GM21737 (cell line): ENCODE measurements around the gene NSUN7.
A peak's percentile ranks its signal among the peaks of the same experiment; 100 is the strongest.

Source experiments
- ATAC-seq: cut with Tn5 transposase; IDR thresholded peaks from one replicate; pipeline ENCODE4 v1.9.1; 2021; ENCODE audit warnings: mild to moderate bottlenecking, moderate library complexity; ENCODE audit not compliant: unreplicated experiment

The NSUN7 gene

DNA sequence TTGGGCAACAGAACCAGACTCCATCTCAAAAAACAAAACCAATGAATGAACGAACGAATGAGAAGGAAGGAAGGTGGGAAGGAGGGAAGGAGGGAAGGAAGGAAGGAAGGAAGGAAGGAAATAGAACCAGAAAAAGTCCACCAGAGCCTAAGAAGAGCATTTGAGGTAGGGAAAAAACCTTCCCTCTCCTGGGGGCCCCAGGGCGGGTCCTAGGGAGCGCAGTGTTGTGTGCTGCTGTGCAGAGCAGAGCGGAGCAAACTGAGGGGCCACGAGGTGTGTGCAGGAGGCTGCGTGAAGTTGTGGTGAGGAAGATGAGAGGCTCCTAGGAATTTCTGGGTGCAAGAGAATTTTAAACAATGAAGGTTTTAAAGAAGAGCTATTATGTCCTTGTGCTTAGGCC lies 16.0 kb upstream of the NSUN7 start:
- no peak for ATAC-seq

DNA sequence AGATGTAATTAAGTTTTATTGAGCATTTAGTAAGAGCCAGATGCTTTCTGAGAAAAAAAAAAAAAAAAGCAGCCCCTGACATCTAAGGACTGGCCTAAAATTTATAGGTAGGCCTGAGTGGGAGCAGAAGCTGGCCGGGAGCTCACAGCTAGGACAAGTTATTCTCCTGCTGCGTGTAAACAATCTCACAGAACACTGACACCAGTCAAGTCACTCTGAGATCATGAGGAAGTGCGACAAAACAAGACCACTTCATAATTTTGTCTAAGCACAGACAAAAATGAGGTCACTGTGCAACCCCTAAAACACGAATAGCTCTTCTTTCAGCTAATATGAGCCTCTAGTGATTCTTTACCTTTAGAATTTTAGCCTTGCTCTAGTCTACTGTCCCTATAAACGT lies 15.3 kb upstream of the NSUN7 start:
- no peak for ATAC-seq

DNA sequence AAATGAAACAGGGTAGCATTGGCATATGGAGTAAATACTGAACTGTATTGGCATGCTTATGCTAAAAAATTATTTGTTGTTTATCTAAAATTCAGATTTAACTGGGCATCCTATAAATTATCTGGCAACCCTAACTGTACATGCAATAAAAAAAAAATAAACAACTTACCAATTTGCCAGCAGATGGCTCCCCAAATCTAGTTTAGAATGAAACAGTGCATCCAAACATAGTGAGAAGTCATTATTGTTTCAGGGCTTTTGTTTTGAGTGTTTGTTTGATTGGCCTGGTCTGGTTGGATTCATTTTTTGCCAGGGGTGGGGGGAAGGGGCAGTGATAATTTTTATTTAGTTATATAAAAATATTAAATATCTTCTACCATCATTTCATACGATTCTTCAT lies 12.8 kb upstream of the NSUN7 start:
- no peak for ATAC-seq

DNA sequence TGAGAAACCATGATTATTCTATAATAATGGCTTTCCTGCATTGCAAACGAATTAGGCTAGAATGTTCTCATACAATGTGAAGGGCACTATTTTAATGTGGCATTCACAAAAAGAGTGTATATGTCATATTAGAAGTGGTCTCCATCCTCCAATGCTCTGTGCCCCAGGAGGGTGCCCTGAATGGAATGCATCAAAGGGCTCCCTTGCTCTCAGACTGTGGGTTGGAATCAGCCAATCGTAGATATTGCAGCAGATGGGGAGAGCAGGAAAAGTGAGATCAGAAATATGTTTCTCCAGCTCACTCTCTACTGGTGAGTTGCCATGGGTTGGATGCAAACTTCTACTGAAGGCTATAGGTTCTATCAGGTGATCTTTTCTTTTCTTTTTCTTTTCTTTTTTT lies 11.9 kb upstream of the NSUN7 start:
- no peak for ATAC-seq

DNA sequence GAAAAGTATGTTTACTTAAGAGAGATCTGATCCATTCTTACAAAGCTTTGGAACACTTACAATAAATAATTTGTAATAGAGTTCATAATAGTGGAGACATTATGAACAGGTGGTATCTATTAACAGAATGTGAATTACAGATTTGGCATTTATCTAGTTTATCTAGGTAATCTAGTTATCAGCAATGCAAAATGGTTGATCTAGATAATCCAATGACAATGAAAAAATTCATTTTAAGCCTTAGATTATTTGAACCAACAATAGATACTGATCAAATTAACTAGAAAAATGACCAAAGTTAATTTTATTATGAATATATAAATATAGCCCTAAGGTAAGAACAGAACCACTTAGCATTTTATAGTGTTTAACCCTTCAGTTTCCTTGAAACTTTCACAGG lies 10.4 kb upstream of the NSUN7 start:
- no peak for ATAC-seq

DNA sequence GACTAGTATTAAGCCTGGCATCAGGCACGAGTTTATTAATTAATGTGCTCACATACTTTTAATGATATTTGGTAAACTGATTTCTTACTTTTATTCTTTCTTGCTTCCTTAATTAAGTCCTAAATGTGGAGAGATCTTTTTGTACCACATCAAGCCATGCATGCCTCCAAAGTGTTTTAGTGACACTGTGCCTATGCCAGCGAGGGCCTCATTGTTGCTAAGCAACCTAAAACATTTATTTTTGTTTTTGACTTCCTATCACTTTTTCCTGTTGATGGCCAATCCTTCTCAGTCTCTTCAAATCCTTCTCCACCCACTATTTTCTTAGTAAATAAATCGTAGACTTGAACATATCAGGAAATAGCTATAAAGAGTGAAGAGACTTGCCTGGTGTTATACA lies 5.5 kb upstream of the NSUN7 start:
- no peak for ATAC-seq

DNA sequence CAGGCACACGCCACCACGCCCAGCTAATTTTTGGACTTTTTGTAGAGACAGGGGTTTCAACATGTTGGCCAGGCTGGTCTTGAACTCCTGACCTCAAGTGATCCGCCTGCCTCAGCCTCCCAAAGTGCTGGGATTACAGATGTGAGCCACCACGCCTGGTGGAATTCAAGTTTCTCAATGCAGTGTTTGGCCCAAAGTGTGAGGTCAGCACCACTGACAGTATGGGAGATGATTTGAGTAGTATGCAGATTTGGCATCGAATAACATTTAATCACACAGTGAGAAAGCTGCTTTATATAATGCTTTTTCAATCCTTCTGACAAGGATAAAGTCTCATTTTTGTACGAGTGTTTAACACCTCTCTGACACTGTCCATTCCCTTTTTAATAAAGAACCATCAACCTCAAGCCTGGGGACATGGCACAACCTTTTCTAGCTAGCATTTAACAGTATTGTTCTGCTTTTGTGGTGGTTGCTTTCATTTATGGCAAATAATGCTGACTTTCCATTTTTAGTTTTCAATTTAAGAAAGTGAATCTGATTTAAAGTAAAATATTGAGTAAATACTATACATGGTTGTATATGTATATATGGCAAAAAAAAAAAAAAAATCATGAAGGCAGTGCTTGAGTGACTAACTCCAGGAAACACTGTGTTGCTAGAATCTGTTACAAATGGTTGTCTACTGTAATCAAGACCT lies 4.3 kb upstream of the NSUN7 start:
- no peak for ATAC-seq

DNA sequence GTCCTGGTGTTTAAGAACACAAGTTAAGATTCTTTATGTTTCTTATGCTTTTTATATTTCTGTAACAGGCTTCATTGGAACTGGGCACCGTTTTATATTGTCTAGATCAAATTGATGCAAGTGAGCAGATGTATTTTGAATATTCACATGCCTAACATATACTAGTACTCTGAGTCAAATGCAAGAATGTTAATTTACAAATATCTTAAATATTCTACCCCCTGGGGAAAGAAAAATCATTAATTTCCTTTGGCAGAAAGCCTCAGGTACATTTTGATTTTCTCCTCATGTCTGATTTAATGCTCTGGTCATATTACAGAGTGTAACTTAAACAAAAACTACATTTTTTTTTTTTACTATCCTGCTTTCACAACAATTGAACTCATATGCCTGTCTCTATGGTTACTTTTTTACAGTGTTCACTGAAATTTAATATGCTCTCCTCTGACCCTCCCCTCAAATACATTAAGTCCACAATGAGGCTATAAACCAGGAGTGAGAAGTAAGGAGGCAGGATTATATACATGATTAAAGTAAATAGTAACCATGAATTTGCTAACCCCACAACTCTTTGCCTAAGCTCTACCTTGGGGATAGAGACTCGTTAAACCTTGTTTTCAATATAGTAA lies 2.4 kb upstream of the NSUN7 start:
- ATAC-seq: no peak

DNA sequence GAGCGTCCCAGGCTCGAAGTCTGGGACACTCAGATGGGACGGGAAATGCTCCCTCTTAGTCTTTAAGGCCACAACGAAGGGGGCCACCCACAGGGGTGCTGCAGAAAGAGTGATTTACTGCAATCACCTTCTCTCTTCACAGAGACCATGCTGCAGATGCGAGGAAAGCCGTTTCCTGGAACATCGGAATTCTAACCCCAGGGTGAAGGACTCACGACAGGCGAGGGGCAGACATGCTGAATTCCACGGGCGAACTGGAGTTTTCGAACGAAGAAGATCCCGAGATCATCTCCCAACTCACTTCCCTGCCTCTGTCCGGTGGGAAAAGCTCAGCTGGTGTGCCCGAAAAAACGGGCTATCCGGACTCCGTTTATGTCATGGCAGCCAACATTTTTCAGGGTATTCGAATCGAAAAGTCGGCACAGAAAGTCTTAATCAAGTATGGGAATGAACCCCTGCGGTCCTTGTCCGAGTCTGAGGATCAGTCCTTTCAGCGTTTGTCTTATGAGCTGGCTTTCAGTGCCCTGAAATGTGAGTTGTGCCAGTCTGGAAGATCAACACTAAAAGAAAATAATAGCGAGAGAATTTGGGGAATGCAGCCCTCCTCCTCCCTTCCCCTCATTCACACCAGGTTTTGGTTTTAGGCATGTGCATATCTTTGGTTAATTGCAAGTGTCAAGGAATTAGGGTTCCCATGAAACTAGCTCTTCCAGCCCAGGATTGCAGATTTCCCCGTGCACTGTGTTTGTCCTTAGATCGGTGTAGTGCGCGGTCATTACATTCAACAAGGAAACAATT lies 905 bp downstream of the NSUN7 start:
- ATAC-seq: no peak

DNA sequence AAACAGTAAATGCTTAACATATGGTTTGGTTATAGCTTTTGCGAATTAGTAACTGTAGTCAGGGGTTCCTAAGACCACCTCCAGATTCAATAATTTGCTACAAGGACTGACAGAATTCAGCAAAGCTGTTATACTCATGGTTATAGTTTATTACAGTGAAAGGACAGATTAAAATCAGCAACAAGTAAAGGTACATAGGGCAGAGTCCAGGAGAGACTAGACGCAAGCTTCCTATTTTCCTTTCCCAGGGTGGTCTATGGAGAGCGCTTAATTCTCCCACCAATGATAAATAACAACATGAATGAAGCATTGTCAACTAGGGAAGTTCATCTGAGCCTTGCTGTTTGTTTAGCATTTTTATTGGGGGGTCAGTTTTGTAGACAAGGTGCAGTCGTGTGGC lies 5.9 kb downstream of the NSUN7 start:
- no peak for ATAC-seq

DNA sequence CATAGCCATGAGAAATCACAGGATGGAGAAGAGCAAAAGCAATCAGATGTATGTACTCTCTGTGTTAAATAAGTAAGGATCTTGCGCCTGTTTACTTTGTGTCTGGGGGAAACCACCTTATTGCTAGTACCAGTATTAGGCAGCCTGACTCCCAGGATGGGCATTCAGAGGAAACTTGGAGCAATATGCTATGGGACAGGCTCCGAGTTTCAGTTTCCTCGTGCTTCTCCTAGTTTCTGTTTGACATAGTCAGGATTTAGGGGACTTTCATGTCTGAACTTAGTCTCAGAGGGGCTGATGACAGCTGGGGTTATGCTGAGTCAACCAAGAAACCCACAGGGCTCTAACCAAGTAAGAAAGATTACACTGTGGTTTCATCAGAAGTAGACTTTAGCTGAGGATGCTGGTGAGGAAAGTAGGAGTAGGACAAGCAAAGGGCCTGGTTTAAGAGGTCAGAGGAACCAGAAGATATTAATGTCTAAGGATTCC lies 13.5 kb downstream of the NSUN7 start:
- peak; percentile 100 for ATAC-seq

DNA sequence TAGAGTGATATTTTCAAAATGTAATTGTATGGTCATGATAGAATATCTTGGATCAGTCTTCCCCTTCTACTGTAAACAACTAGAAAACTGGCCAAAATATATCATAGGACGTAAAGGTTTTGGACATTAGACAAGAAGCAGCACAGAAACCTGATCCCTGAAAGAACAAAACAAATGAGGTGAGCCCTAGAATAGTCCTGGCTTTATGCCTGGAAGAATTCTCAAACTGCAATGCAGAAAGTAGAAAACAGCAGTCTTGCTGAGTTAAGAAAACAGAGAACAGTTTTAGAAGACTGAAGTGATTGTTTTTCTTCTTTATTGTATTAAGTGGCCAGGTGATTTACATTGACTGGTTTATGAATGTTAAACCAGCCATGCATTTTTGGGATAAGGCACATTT lies 19.5 kb downstream of the NSUN7 start:
- ATAC-seq: no peak

DNA sequence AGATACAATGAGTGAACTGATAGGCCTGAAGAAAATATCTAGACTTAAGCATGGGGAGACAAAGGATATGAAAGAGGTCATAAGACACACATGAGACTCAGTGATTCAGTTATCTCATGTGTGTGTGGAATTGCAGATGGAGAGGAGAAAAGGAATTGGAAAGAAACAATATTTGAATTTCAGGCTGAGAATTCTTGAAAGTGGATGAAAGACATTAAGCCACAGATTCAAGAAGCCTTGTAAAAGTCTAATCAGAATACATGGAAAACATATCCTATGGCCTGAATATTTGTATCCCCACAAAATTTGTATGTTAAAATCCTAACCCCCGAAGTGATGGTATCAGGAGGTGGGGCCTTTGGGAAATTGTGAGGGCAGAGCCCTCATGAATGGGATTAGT lies 28.3 kb downstream of the NSUN7 start:
- no peak for ATAC-seq

DNA sequence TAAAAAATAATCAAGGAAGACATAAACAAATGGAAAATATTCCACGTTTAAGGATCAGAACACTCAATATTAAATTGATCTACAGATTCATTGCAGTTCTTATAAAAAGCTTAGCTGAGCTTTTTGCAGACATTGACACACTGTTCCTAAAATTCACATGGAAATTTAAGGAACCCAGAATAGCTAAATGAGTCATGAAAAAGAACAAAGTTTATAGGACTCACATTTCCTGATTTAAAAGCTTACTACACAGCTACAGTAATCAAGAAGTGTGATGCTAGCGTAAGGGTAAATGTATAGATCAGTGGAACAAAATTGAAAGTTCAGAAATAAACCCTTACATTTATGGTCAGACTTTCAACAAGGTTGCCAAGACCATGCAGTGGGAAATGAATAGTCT lies 33.1 kb downstream of the NSUN7 start:
- ATAC-seq: no peak

DNA sequence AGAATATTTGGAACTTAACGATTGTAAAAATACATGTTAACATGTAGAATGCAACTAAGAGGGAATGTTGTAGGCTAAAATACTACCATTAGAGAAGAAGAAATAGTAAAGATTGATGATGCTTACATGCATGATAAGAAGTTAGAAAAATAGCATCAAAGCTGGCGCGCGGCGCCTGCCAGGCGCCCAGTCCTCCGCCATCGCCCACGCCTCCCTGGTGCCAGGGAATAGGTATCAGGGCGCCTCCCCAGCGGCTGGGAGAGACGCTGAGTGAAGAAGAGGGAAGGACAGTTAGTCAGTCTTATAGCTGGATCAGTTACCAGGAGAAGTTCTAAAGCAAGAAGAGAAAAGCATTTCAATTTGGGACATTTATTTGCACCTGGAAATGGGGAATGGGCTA lies 36.0 kb downstream of the NSUN7 start:
- no peak for ATAC-seq

DNA sequence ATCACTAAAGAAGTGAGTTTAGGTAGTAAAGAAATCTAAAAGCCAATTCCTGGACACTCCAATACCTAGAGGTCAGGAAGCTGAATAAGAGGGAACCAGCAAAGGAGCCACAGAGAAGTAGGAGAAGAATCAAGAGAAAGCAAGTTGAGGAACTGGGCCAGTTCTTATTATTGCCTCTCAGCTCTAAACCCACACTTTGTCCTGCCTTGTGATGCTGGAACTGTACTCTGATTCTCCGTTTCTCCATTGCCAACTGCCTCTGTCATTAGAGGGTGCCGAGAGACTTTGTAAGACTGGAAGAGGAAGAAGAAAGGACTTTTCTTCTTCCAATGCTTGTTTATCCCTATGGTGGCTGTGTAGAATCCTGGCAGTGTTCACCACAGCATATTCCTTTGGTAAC lies 38.6 kb downstream of the NSUN7 start:
- no peak for ATAC-seq

DNA sequence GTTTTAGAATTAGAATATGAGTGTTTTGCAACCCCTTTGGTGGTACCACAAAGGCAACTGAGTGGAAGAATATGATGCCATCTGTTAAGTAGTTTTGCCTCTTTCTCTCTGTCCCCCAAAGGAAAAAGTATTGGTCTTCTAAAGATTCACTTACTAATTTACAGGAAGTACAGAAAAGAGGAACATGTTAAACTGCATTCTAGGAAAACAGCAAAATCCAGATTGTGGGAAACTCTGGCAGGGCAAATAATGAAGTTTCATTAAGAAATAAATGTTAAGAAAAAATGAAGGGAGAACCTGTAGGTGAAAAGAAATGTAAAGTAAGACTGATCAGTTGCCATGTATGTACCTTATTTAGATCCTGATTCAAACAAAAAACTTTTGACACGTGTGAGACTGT lies 39.3 kb downstream of the NSUN7 start:
- no peak for ATAC-seq

DNA sequence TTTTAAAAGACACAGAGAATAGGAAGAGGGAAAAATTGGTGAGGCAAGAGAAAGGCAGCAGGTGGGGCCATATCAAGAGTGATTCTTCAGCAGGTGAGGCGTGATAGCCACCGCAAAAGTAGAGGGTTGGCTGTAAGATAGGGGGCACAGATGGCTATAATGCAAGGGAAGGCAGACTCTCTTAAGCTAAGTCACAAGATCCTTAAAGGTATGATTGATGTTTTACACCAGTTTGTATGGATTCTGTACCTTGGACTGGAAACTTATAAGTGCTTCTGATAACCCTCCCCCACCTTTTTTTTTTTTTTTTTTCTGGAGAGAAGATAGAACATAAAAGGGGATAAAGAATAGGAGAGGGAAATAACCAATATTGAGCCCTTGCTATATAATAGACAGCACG lies 40.0 kb downstream of the NSUN7 start:
- no peak for ATAC-seq

DNA sequence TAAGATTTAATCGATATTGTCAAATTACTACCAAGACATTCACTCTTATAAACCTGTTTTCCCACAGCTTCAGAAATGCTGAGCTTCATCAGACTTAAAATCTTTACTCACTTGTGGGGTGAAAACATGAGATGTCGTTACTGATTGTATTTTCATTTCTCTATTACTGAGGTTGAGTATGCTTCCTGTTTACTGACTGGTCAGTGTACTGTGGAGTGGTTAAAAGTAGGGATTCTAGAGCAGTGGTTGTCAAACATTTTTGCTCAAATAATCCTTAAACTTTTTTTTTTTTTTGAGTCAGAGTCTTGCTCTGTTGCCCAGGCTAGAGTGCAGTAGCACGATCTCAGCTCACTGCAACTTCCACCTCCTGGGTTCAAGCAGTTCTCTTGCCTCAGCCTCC lies 50.3 kb downstream of the NSUN7 start:
- peak; percentile 84 for ATAC-seq

DNA sequence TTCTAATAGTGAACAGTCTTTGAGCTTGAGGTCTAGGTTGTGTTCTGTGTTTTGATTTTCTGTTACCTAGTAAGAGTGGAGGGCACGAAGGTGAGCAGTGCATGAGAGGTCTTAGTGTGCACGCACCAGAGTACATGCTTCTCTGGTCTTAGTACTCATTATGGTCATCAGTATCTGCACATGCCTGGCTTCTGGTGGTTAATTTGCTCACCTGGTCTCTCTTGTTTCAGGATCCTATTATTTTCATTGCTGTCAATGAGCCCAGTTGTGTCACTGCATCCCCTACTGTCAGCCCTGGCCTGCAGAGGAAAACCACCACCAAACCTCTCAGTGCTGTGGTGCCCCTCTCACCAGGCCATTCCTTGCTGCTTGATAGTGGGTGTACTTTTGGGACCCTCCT lies 54.8 kb downstream of the NSUN7 start:
- no peak for ATAC-seq

DNA sequence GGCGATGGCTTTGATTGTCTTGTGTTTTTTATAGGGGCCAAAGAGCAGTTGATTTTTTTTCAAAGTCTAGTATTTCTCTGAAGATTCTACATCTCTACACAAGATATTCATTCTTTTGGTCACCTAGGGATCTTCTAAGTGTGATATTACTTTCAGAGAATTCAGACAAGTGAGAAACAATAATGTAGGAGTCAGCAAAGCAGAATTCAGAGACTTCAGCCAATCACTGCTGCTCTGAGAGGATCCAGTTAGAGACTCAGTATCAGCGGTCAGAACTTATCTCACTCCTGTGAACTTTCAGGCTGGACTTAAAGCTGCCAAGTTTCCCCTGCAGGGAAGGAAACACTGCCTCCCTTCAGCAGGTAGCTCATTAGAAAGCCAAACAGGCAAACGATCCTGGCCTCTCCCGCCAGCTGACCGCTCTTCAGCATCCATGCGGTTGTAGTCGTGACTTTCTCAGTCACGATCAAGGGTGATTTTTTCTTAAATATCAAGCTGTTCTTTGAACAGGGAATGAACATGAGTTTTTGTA lies 59.2 kb downstream of the NSUN7 start:
- ATAC-seq: no peak

DNA sequence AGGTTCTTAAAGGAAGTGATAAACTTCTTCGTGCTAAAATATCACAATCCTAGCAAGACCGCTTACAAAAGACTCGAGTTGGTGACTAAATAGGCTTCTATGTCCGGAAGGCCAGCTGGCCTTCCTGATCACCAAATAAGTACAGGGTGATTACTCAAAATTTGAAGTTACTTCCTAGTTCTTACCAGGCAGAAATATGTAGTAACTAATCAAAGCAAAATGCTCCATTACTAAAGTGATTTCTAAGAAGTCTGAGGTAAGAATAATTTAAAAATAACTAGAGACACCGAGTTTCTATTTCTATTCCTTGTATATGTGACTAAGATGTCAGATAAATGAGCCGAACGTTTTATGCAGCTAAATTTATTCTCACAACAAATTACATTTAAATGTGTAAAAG lies 62.2 kb downstream of the NSUN7 start:
- no peak for ATAC-seq
